ENCODE data around the gene ABCC4. TPM values are rescaled to one million over a fixed set of nuclear protein-coding genes. Genes with fewer than 3 reads are reported as not detected.

Gene ABCC4
- total and polyA plus RNA-seq, 2 donors from 2014 or later: 11.3 to 52.4 TPM

GRCh38 chr13:95044452-95045205 is 256.6 kb downstream of the ABCC4 start:
- Histone ChIP-seq H3K4me1 (ENCODE audit: control insufficient read depth in 2 of 3, insufficient read depth in 2 of 3, low read depth in 1 of 3, low read length in 3 of 3) (no peaks in the 10 kb centered on the region), H3K36me3 (ENCODE audit: control insufficient read depth in 2 of 3, insufficient read depth in 3 of 3, low read length in 3 of 3) (peaks cover 0 to 5% (median 3%) of the 10 kb centered on the region in 3 donors), H3K9ac (ENCODE audit: low read length in 3 of 3) (no peak overlapping the region), H3K27me3 (ENCODE audit: control insufficient read depth, insufficient read depth, low read length) (no peaks in the 10 kb centered on the region), H3K4me3 (ENCODE audit: low read length in 3 of 3) (no peak overlapping the region), H3K27ac (ENCODE audit: low read depth in 2 of 2, low read length in 2 of 2) (no peak overlapping the region), H3K9me3 (ENCODE audit: control insufficient read depth in 2 of 3, insufficient read depth in 1 of 3, low read length in 3 of 3) (no peaks in the 10 kb centered on the region)
- DNase-seq (no peak), FAIRE-seq (no peak)
- TF ChIP-seq CTCF (IDR thresholded peaks at IDR 0.05; ENCODE audit: borderline replicate concordance, extremely low read depth, insufficient read depth): no peak
- intact Hi-C loops (cut with DNase I): no loop called here

DNA sequence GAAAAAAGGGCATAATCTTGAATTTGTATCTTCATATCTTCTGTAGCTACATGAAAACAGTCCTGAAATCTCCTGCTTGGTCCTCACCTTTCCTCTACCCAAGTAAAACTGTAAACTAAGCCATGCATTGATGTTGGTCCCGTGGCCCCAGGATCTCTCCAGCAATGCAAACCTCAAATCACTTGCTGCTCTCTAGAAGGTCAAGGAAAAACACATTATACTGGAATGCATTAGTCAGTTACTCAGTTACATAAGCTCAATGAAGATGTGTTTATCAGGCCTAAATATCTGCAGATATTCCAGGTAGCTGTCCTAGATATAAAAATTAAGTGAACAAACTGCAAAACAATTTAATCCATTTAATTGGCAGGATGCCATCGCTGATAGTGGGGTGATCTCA is 261.8 kb downstream of the ABCC4 start:
- TF ChIP-seq CTCF (IDR thresholded peaks at IDR 0.05; ENCODE audit: borderline replicate concordance, extremely low read depth, insufficient read depth): no peak
- DNase-seq: no peak
- FAIRE-seq: no peak
- Histone ChIP-seq H3K27ac (ENCODE audit: low read depth in 2 of 2, low read length in 2 of 2) (no peak overlapping the region), H3K36me3 (ENCODE audit: control insufficient read depth in 2 of 3, insufficient read depth in 3 of 3, low read length in 3 of 3) (peaks cover 0 to 5% (median 3%) of the 10 kb centered on the region in 3 donors), H3K27me3 (ENCODE audit: control insufficient read depth, insufficient read depth, low read length) (no peaks in the 10 kb centered on the region), H3K4me3 (ENCODE audit: low read length in 3 of 3) (no peak overlapping the region), H3K9ac (ENCODE audit: low read length in 3 of 3) (no peak overlapping the region), H3K4me1 (ENCODE audit: control insufficient read depth in 2 of 3, insufficient read depth in 2 of 3, low read depth in 1 of 3, low read length in 3 of 3) (no peaks in the 10 kb centered on the region), H3K9me3 (ENCODE audit: control insufficient read depth in 2 of 3, insufficient read depth in 1 of 3, low read length in 3 of 3) (no peaks in the 10 kb centered on the region)
- intact Hi-C loops (cut with DNase I): no loop called here

- no peaks in the 10 kb centered on the region for H3K27me3 ChIP-seq (ENCODE audit: control insufficient read depth, insufficient read depth, low read length)
- TF ChIP-seq CTCF (IDR thresholded peaks at IDR 0.05; ENCODE audit: borderline replicate concordance, extremely low read depth, insufficient read depth): no peak
- FAIRE-seq (no peak), DNase-seq (no peak)
- intact Hi-C loops (cut with DNase I): no loop called here
- H3K9ac ChIP-seq (ENCODE audit: low read length in 3 of 3): no peak overlapping the region
- no peak overlapping the region for H3K27ac ChIP-seq (ENCODE audit: low read depth in 2 of 2, low read length in 2 of 2)
- peaks cover 0 to 5% (median 3%) of the 10 kb centered on the region in 3 donors for H3K36me3 ChIP-seq (ENCODE audit: control insufficient read depth in 2 of 3, insufficient read depth in 3 of 3, low read length in 3 of 3)
- no peaks in the 10 kb centered on the region for H3K9me3 ChIP-seq (ENCODE audit: control insufficient read depth in 2 of 3, insufficient read depth in 1 of 3, low read length in 3 of 3)
- no peak overlapping the region for H3K4me3 ChIP-seq (ENCODE audit: low read length in 3 of 3)
- H3K4me1 ChIP-seq (ENCODE audit: control insufficient read depth in 2 of 3, insufficient read depth in 2 of 3, low read depth in 1 of 3, low read length in 3 of 3): no peaks in the 10 kb centered on the region
These were observed 262.3 kb downstream of the ABCC4 start for GRCh38 chr13:95038949-95039348.

Measured in kidney (tissue), 14 donors.